GM18907 (cell line): ENCODE measurements around the gene PGLYRP3.

Experiments used
- ATAC-seq: cut with Tn5 transposase; IDR thresholded peaks from one replicate; pipeline ENCODE4 v1.9.1; 2021; ENCODE audit warnings: mild to moderate bottlenecking, moderate library complexity; ENCODE audit not compliant: unreplicated experiment

The PGLYRP3 gene

GRCh38 chr1:153312570-153313186 lies at the start of gene PGLYRP3:
Gene PGLYRP3, minus strand, starts transcription at chr1:153312952. Its CDS starts 2,287 bp downstream, at chr1:153310665.
- no peak for ATAC-seq

- no peak for ATAC-seq
These were observed 49.5 kb upstream of the PGLYRP3 start for GRCh38 chr1:153362187-153362775.

GRCh38 chr1:153361480-153362109 lies 48.8 kb upstream of the PGLYRP3 start:
- no peak for ATAC-seq

GRCh38 chr1:153360592-153361479 lies 48.1 kb upstream of the PGLYRP3 start:
- no peak for ATAC-seq

- no peak for ATAC-seq
These were observed 47.4 kb upstream of the PGLYRP3 start for GRCh38 chr1:153360190-153360589.

- no peak for ATAC-seq
These were observed 46.5 kb upstream of the PGLYRP3 start for GRCh38 chr1:153359241-153359640.

GRCh38 chr1:153358691-153358975 lies 45.9 kb upstream of the PGLYRP3 start:
- no peak for ATAC-seq

GRCh38 chr1:153357853-153358690 lies 45.3 kb upstream of the PGLYRP3 start, which contains the start of gene S100A9:
Gene S100A9, plus strand, starts transcription at chr1:153357854. Its CDS starts 430 bp downstream, at chr1:153358284.
- no peak for ATAC-seq

- ATAC-seq: no peak
These were observed 44.5 kb upstream of the PGLYRP3 start for GRCh38 chr1:153357076-153357852.

- no peak for ATAC-seq
These were observed 43.8 kb upstream of the PGLYRP3 start for GRCh38 chr1:153356392-153357075.

- ATAC-seq: no peak
These were observed 42.8 kb upstream of the PGLYRP3 start for GRCh38 chr1:153355445-153356071.

- no peak for ATAC-seq
These were observed 41.9 kb upstream of the PGLYRP3 start for GRCh38 chr1:153354515-153355193.

- ATAC-seq: no peak
These were observed 40.6 kb upstream of the PGLYRP3 start for GRCh38 chr1:153353226-153353947.

- no peak for ATAC-seq
These were observed 39.8 kb upstream of the PGLYRP3 start for GRCh38 chr1:153352523-153352922.

- ATAC-seq: no peak
These were observed 37.7 kb upstream of the PGLYRP3 start for GRCh38 chr1:153350321-153350957.

- no peak for ATAC-seq
These were observed 36.9 kb upstream of the PGLYRP3 start for GRCh38 chr1:153349363-153350320.
